Tibial artery (tissue), 4 donors: ENCODE measurements around the gene ORC5.

Source experiments
- DNase-seq, 2 donors: peaks; one replicate each; pipeline ENCODE4 v3.0.0-alpha.2; 2019
- H3K27ac ChIP-seq, 2 donors: fragments of 200-600 bp; sonication (generic) in 1 of 2; 1 replicate in 1 of 2; 2 replicates in 1 of 2; pipeline ENCODE4 v1.5.1; 2018 to 2019; ENCODE audit warnings: mild to moderate bottlenecking in 1 of 2
- H3K27me3 ChIP-seq, 2 donors: fragments of 200-600 bp; sonication (generic) in 1 of 2; one replicate each; pipeline versions ENCODE4 v1.5.1 to v1.6.0; 2016 to 2019
- H3K36me3 ChIP-seq, 3 donors: fragments of 200-600 bp; sonication (generic) in 2 of 3; one replicate each; pipeline ENCODE4 v1.5.1; 2016 to 2019; ENCODE audit warnings: mild to moderate bottlenecking in 2 of 3
- H3K4me1 ChIP-seq, 4 donors: fragments of 200-600 bp; sonication (generic) in 2 of 4; 1 replicate in 3 of 4; 2 replicates in 1 of 4; pipeline ENCODE4 v1.5.1; 2016 to 2019
- H3K4me3 ChIP-seq, 2 donors: fragments of 200-600 bp; sonication (generic) in 1 of 2; 1 replicate in 1 of 2; 2 replicates in 1 of 2; pipeline ENCODE4 v1.5.1; 2018 to 2019; ENCODE audit warnings: mild to moderate bottlenecking in 2 of 2
- H3K9me3 ChIP-seq, 3 donors: fragments of 200-600 bp; sonication (generic) in 1 of 3; one replicate each; pipeline ENCODE4 v1.5.1; 2016 to 2019
- intact Hi-C: fragments of 100-400 bp; cut with DNase I; formaldehyde crosslinking; loops from one replicate; pipeline ENCODE4 v1.15.0; 2023; ENCODE audit warnings: low total_unique reads
- TF ChIP-seq, protein P1 (sequence below), 2 experiments: fragments of 200-600 bp in 1 of 2; fragments of 450-650 bp in 1 of 2; IDR thresholded peaks; one replicate each; pipeline ENCODE4 v1.5.1; 2017 to 2019; ENCODE audit warnings: antibody characterized with exemption in 2 of 2, mild to moderate bottlenecking in 1 of 2, moderate library complexity in 1 of 2

Gene ORC5

DNA sequence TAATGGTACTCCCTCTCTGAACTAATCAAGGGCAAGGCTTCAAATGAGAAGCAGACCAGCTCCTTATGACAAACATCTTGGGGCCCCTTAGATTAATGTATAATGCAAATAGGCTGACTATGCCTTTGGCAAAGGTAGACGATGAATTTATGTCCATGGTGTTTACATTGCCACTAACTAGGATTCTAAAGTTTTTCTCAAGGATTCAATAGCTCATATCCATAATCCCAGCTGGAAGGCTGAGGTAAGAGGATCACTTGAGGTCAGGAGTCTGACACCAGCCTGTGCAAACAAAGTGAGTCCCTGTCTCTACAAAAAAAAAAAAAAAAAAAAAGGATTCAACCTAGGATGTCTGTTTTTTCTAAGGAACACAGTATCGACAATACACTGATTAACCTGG, 96.5 kb downstream of the ORC5 start:
- DNase-seq: no peak
- TF ChIP-seq, protein P1, sequence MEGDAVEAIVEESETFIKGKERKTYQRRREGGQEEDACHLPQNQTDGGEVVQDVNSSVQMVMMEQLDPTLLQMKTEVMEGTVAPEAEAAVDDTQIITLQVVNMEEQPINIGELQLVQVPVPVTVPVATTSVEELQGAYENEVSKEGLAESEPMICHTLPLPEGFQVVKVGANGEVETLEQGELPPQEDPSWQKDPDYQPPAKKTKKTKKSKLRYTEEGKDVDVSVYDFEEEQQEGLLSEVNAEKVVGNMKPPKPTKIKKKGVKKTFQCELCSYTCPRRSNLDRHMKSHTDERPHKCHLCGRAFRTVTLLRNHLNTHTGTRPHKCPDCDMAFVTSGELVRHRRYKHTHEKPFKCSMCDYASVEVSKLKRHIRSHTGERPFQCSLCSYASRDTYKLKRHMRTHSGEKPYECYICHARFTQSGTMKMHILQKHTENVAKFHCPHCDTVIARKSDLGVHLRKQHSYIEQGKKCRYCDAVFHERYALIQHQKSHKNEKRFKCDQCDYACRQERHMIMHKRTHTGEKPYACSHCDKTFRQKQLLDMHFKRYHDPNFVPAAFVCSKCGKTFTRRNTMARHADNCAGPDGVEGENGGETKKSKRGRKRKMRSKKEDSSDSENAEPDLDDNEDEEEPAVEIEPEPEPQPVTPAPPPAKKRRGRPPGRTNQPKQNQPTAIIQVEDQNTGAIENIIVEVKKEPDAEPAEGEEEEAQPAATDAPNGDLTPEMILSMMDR (IDR thresholded peaks at IDR 0.05): no peak
- no peak overlapping the region for H3K27ac ChIP-seq
- no peaks in the 10 kb centered on the region for H3K4me1 ChIP-seq
- intact Hi-C loops: no loop called here
- H3K27me3 ChIP-seq: no peaks in the 10 kb centered on the region
- H3K4me3 ChIP-seq: no peak overlapping the region
- H3K36me3 ChIP-seq: no peaks in the 10 kb centered on the region
- H3K9me3 ChIP-seq: no peaks in the 10 kb centered on the region

DNA sequence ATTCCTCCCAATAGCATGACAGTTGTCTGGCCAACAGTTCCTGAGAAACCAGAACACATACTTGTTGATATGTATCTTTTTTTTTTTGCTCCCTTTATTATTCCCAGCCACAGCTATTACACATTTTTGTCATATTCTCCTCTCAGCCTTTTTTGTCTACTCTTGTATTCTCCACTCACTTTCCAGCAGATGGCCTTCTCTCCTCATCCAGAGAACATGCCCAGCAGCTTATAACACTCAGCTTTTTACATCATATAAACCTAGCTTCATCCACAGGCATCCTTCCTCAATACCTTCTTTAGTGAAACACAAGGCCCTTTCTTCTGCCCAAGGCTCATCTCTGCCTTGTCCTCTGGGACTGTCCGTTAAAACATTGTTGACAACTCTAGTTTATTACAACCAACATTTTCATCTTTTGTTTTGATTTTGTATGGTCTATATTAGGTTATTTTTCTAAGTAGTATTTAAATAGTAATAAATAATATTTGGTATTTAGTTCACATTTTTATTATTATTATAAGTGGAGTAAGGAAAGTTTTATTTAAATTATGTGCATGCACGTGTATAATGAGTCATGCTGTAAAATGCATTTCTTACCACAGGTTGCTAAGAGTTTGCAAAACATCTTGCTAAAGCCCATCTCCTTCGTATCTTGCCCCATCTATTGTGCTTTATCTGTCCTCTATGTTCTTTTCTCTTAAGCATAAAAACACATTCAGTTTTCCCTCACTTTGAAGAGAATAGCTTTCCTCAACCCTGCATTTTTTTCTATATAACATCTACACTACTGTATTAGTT, 101.5 kb downstream of the ORC5 start:
- Histone ChIP-seq H3K36me3 (no peaks in the 10 kb centered on the region), H3K9me3 (no peaks in the 10 kb centered on the region), H3K27ac (no peak overlapping the region), H3K27me3 (no peaks in the 10 kb centered on the region), H3K4me3 (no peak overlapping the region), H3K4me1 (no peaks in the 10 kb centered on the region)
- no peak for DNase-seq
- intact Hi-C loops: no loop called here
- TF ChIP-seq, protein P1 (IDR thresholded peaks at IDR 0.05): no peak

DNA sequence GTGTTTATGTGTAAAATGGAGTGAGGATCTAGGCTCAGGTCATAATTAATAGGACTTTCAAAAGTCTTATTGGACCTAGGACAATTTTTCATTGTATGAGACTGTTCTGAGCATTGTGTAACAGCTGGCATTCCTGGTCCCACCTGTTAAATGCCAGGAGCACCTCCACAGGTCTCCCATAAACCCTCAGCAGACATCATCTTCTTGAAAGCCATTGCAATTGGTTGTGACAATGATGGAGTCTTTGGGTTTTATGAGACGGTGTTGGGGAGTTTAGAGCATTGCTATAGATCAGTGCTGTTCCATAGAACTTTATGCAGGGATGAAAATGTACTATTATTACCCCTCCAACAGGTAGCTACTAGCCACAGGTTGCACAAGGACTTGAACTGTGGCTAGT, 108.9 kb downstream of the ORC5 start:
- Histone ChIP-seq H3K36me3 (no peaks in the 10 kb centered on the region), H3K9me3 (no peaks in the 10 kb centered on the region), H3K27me3 (no peaks in the 10 kb centered on the region), H3K4me3 (no peak overlapping the region), H3K27ac (no peak overlapping the region), H3K4me1 (no peaks in the 10 kb centered on the region)
- intact Hi-C loops: no loop called here
- DNase-seq: no peak
- TF ChIP-seq, protein P1 (IDR thresholded peaks at IDR 0.05): no peak

DNA sequence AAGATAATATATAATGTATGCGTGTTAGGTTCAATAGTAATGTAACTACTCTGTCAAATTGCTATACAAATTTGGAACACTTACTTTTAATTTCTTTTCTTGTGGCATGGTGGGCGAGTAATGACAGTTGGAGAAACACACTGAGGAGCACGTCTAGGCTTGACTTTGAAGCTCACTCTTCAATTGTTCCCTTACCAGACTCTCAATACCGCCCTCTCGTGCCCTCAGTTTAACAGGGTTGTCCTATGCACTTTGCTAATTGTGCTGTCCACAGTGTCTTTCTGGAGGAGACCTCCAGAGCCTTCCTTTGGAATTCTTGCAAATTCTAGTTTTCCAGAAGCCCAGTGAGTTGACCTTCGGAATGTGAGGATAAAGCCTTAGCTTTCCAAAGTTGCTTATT, 111.1 kb downstream of the ORC5 start:
- H3K4me3 ChIP-seq: no peak overlapping the region
- intact Hi-C loops: no loop called here
- DNase-seq: no peak
- H3K27me3 ChIP-seq: no peaks in the 10 kb centered on the region
- no peaks in the 10 kb centered on the region for H3K36me3 ChIP-seq
- H3K27ac ChIP-seq: no peak overlapping the region
- TF ChIP-seq, protein P1 (IDR thresholded peaks at IDR 0.05): no peak
- no peaks in the 10 kb centered on the region for H3K4me1 ChIP-seq
- no peaks in the 10 kb centered on the region for H3K9me3 ChIP-seq

DNA sequence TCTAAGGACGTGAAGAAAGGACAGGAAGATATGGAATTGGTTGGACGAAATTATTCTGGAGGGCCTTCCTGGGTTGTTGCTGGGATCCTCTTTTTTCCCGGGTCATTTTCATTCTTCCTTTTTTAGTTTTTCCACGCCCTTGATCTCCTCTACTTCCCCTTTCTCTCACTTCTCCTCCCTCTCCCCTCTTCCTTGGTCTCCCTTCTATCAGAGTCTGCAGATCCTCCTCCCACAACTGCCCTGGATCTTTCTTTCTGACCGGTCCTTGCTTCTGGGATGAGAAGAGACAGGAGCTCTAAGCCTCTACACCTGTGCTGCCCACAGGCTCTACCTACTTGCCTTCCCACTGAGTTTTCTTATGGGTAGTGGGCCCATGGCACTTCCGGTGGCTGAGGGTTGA, 114.7 kb downstream of the ORC5 start:
- TF ChIP-seq, protein P1 (IDR thresholded peaks at IDR 0.05): no peak
- no peaks in the 10 kb centered on the region for H3K36me3 ChIP-seq

More for the DNA sequence above, 114.7 kb downstream of the ORC5 start:
- Histone ChIP-seq H3K4me3 (no peak overlapping the region), H3K9me3 (no peaks in the 10 kb centered on the region), H3K27me3 (no peaks in the 10 kb centered on the region), H3K27ac (no peak overlapping the region), H3K4me1 (no peaks in the 10 kb centered on the region)
- intact Hi-C loops: no loop called here
- DNase-seq: no peak
